GM12874 (cell line): ENCODE measurements around the gene RASAL1.

Experiments used
- CTCF ChIP-seq: IDR thresholded peaks from 2 replicates; pipeline ENCODE4 v1.5.1; 2011; ENCODE audit warnings: low read depth, mild to moderate bottlenecking, control low read depth, low read length, moderate library complexity; ENCODE audit not compliant: insufficient read depth

RASAL1 gene

GRCh38 chr12:113167868-113168267 lies 32.3 kb upstream of the RASAL1 start:
- no peak for TF ChIP-seq CTCF

- no peak for TF ChIP-seq CTCF
Measured at GRCh38 chr12:113165521-113166450, 30.2 kb upstream of the RASAL1 start.

- TF ChIP-seq CTCF: no peak
Measured at GRCh38 chr12:113164014-113164413, 28.5 kb upstream of the RASAL1 start.

GRCh38 chr12:113163030-113163360 lies 27.4 kb upstream of the RASAL1 start:
- TF ChIP-seq CTCF: no peak

- TF ChIP-seq CTCF: no peak
Measured at GRCh38 chr12:113162102-113163029, 26.8 kb upstream of the RASAL1 start.

GRCh38 chr12:113161415-113162016 lies 26.0 kb upstream of the RASAL1 start:
- no peak for TF ChIP-seq CTCF

- no peak for TF ChIP-seq CTCF
Measured at GRCh38 chr12:113159937-113160336, 24.4 kb upstream of the RASAL1 start.
